Breast epithelium (tissue), 4 donors: ENCODE data around the gene KERA. TPM values are rescaled to one million over a fixed set of nuclear protein-coding genes. Genes with fewer than 3 reads are reported as not detected.

Source experiments
- DNase-seq, 2 donors: peaks; one replicate each; pipeline ENCODE4 v3.0.0-alpha.2; 2019; ENCODE audit warnings: low spot score in 2 of 2
- H3K27ac ChIP-seq, 2 donors: fragments of 200-600 bp; sonication (generic) in 1 of 2; one replicate each; pipeline ENCODE4 v1.5.1; 2016 to 2019; ENCODE audit warnings: mild to moderate bottlenecking in 1 of 2
- H3K27me3 ChIP-seq, 2 donors: fragments of 200-600 bp; sonication (generic) in 1 of 2; one replicate each; pipeline versions ENCODE4 v1.5.1 to v1.6.0; 2017 to 2019; ENCODE audit warnings: control low read depth in 1 of 2, mild to moderate bottlenecking in 1 of 2
- H3K36me3 ChIP-seq: fragments of 200-600 bp; one replicate; pipeline ENCODE4 v1.5.1; 2019
- H3K4me1 ChIP-seq, 2 donors: fragments of 200-600 bp; sonication (generic); one replicate each; pipeline ENCODE4 v1.5.1; 2016 to 2019; ENCODE audit warnings: control low read depth in 1 of 2
- H3K4me3 ChIP-seq, 3 donors: fragments of 200-600 bp; sonication (generic); 1 replicate in 2 of 3; 2 replicates in 1 of 3; pipeline ENCODE4 v1.5.1; 2016 to 2019; ENCODE audit warnings: mild to moderate bottlenecking in 3 of 3, moderate library complexity in 2 of 3
- H3K9me3 ChIP-seq, 2 donors: fragments of 200-600 bp; sonication (generic) in 1 of 2; one replicate each; pipeline ENCODE4 v1.5.1; 2016 to 2019; ENCODE audit warnings: control low read depth in 1 of 2
- POLR2A ChIP-seq: fragments of 450-650 bp; IDR thresholded peaks from one replicate; pipeline ENCODE4 v1.6.1; 2016; ENCODE audit warnings: antibody characterized with exemption, mild to moderate bottlenecking, moderate library complexity
- POLR2AphosphoS5 ChIP-seq, 3 donors: sonication (generic); formaldehyde crosslinking; IDR thresholded peaks; one replicate each; pipeline ENCODE4 v1.6.1; 2017; ENCODE audit warnings: antibody characterized with exemption in 3 of 3
- intact Hi-C: fragments of 100-400 bp; cut with DNase I; formaldehyde crosslinking; loops from one replicate; pipeline ENCODE4 v1.15.1; 2023; ENCODE audit warnings: low total_unique reads
- total RNA-seq, 3 donors: library from RNA; depleted of rRNA; stranded (reverse); fragments of >200 nt; gene quantifications; one replicate each; pipeline ENCODE4 v1.1.0, GENCODE V29; 2016
- TF ChIP-seq, protein P1 (sequence below), 3 donors: fragments of 450-650 bp; IDR thresholded peaks; one replicate each; pipeline ENCODE4 v1.5.1; 2016 to 2017; ENCODE audit warnings: antibody characterized with exemption in 3 of 3, mild to moderate bottlenecking in 3 of 3, moderate library complexity in 3 of 3

The KERA gene
- total RNA-seq, 3 donors from 2014 or later = 0.15 to 0.33 TPM; not detected in 1

DNA sequence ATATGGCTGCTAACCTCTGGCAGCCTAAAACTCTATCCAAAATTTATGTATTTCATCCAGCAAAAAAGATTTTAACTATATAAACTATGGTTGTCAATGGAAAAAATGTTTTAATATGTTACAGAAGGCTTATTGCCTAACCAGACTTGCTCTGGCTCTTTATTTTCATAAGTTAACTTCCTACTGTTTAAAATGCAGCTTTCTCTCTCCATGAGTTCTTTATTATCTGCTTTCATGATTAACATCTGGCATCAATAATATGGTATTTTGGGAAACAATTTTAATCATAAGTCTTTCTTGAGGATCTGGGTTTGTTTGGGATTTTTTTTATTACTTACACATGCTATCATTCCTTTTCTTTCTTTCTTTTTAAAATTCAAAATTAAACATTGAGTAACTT lies 20.5 kb downstream of the KERA start:
- intact Hi-C loops = no loop called here
- no peaks in the 10 kb centered on the region for H3K36me3 ChIP-seq
- TF ChIP-seq, protein P1, sequence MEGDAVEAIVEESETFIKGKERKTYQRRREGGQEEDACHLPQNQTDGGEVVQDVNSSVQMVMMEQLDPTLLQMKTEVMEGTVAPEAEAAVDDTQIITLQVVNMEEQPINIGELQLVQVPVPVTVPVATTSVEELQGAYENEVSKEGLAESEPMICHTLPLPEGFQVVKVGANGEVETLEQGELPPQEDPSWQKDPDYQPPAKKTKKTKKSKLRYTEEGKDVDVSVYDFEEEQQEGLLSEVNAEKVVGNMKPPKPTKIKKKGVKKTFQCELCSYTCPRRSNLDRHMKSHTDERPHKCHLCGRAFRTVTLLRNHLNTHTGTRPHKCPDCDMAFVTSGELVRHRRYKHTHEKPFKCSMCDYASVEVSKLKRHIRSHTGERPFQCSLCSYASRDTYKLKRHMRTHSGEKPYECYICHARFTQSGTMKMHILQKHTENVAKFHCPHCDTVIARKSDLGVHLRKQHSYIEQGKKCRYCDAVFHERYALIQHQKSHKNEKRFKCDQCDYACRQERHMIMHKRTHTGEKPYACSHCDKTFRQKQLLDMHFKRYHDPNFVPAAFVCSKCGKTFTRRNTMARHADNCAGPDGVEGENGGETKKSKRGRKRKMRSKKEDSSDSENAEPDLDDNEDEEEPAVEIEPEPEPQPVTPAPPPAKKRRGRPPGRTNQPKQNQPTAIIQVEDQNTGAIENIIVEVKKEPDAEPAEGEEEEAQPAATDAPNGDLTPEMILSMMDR (IDR thresholded peaks at IDR 0.05) = no peak
- TF ChIP-seq POLR2AphosphoS5 (IDR thresholded peaks at IDR 0.05) = no peak
- no peak for TF ChIP-seq POLR2A
- no peak for DNase-seq
- no peak overlapping the region for H3K27ac ChIP-seq
- no peaks in the 10 kb centered on the region for H3K27me3 ChIP-seq
- no peak overlapping the region for H3K4me3 ChIP-seq
- no peaks in the 10 kb centered on the region for H3K9me3 ChIP-seq
- no peaks in the 10 kb centered on the region for H3K4me1 ChIP-seq

DNA sequence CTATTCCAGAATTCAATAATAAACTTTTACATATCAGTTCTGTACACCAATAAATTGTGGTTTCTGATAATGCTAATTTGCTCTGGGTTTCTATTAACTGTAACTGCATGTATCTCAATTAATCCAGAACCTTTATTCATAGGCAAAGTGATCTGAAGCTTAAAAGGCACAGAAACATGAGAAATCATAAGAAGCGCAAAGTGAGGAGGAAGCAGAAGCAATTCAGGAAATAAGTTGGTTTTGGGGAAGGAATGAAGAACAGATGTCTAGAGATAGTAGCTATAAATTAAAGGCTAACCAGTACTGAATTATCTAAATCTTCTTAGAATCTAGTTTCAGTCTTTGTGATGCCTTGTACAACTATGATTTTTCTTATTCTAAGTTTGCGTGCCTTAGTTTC lies 24.6 kb downstream of the KERA start:
- Histone ChIP-seq H3K27ac (no peak overlapping the region), H3K36me3 (no peaks in the 10 kb centered on the region), H3K4me1 (no peaks in the 10 kb centered on the region), H3K27me3 (no peaks in the 10 kb centered on the region), H3K9me3 (no peaks in the 10 kb centered on the region), H3K4me3 (no peak overlapping the region)
- intact Hi-C loops = no loop called here
- DNase-seq = no peak
- TF ChIP-seq POLR2AphosphoS5 (IDR thresholded peaks at IDR 0.05) (no peak), POLR2A (no peak)
- TF ChIP-seq, protein P1 (IDR thresholded peaks at IDR 0.05) = no peak

DNA sequence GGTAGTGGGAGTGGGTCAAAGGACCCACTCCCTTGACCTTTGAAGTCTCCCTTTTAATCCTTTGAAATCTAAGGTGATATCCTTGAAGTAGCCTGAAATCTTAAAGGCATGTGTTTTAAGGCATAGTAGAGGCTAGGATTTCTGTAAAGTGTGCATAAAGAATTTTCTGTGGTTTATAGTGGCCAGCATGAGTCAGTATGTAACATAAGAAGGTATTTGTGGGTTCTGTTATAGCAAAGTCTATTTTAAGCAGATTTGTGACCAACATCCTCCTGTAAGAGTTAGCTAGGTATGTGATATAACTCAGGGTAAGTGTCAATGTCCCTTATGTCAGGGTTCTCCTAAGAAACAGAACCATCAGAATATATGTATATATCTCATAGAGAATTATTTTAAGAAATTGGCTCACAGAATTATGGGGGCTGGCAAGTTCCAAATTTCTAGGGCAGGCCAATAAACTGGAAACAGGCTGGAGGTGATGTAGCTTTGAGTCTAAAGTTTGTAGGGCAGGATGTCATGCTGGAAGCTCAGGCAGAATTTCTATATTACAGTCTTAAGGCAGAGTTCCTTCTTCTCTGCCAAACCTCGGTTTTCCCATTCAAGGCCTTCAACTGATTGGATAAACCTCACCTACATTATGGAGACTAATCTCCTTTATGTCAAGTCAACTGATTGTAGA lies 34.4 kb downstream of the KERA start:
- Histone ChIP-seq H3K4me1 (no peaks in the 10 kb centered on the region), H3K36me3 (no peaks in the 10 kb centered on the region), H3K4me3 (no peak overlapping the region), H3K27me3 (no peaks in the 10 kb centered on the region), H3K9me3 (peaks cover 0 to 6% of the 10 kb centered on the region in 2 donors), H3K27ac (no peak overlapping the region)
- TF ChIP-seq, protein P1 (IDR thresholded peaks at IDR 0.05) = no peak
- TF ChIP-seq POLR2A (no peak), POLR2AphosphoS5 (IDR thresholded peaks at IDR 0.05) (no peak)
- intact Hi-C loops = no loop called here
- DNase-seq = no peak

DNA sequence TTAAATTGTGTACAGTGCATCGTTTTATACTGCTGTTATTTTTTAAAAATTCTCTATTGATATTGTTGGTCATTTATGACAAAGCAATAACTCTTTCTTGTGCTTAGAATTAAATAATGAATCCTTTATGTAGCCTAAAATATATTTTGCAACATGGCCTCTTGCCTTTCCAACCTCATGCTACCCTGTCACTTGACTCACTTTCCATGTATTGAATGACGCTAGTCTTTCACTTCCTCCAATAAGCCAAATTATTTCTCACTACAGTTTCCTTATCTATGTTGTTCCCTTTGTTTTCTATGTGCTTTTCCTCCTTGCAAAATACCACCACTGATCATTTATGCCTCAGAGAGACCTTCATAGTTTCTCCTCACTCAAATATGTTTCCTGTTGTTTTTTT lies 36.7 kb downstream of the KERA start:
- H3K4me3 ChIP-seq = no peak overlapping the region
- H3K27me3 ChIP-seq = no peaks in the 10 kb centered on the region
- H3K36me3 ChIP-seq = no peaks in the 10 kb centered on the region
- H3K4me1 ChIP-seq = no peaks in the 10 kb centered on the region
- no peak for DNase-seq
- peaks cover 0 to 6% of the 10 kb centered on the region in 2 donors for H3K9me3 ChIP-seq
- intact Hi-C loops = no loop called here
- TF ChIP-seq, protein P1 (IDR thresholded peaks at IDR 0.05) = no peak
- no peak for TF ChIP-seq POLR2A
- TF ChIP-seq POLR2AphosphoS5 (IDR thresholded peaks at IDR 0.05) = no peak
- H3K27ac ChIP-seq = no peak overlapping the region

DNA sequence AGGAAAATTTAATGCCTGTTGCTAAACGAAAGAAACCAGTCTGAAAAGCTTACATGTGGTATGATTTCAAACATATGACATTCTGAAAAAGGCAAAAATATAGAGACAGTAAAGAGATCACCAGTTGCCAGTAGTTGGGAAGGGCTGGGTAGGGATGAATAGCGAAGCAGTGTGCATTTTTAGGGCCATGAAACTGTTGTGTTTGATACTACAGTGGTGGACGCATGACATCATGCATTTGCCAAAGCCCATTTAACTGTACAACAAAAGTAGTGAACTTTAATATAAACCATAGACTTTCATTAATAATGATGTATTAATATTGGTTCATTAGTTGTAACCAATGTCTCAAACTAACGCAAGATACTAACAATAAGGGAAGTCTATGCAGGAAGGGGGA lies 38.4 kb downstream of the KERA start:
- no peak overlapping the region for H3K27ac ChIP-seq
- H3K27me3 ChIP-seq = no peaks in the 10 kb centered on the region
- intact Hi-C loops = no loop called here
- TF ChIP-seq, protein P1 (IDR thresholded peaks at IDR 0.05) = no peak
- no peak for TF ChIP-seq POLR2A
- TF ChIP-seq POLR2AphosphoS5 (IDR thresholded peaks at IDR 0.05) = no peak
- H3K4me1 ChIP-seq = no peaks in the 10 kb centered on the region
- H3K36me3 ChIP-seq = no peaks in the 10 kb centered on the region
- H3K9me3 ChIP-seq = peaks cover 0 to 6% of the 10 kb centered on the region in 2 donors
- no peak for DNase-seq
- H3K4me3 ChIP-seq = no peak overlapping the region
